IPS-20b (cell line): ENCODE data around the gene CWC22.
"Not testable (repeated sequence)": the region's sequence is repeated elsewhere in the genome, so short reads cannot be mapped to it uniquely, and the experiment has no call there.

Source experiments
- H3K27ac ChIP-seq: one replicate; pipeline ENCODE4 v1.5.1; 2013; ENCODE audit warnings: low read length
- H3K27me3 ChIP-seq: 2 replicates; pipeline ENCODE4 v1.6.1; 2013; ENCODE audit warnings: mild to moderate bottlenecking, low read length, inconsistent platforms; ENCODE audit not compliant: insufficient read depth
- H3K36me3 ChIP-seq: 2 replicates; pipeline ENCODE4 v1.6.1; 2013; ENCODE audit warnings: low read depth, mild to moderate bottlenecking, inconsistent platforms, low read length, moderate library complexity; ENCODE audit not compliant: insufficient read depth
- H3K4me1 ChIP-seq: 2 replicates; pipeline ENCODE4 v1.6.1; 2013; ENCODE audit warnings: mild to moderate bottlenecking, control low read depth, inconsistent platforms, low read length, moderate library complexity; ENCODE audit not compliant: insufficient read depth
- H3K4me3 ChIP-seq: 2 replicates; pipeline ENCODE4 v1.5.1; 2013; ENCODE audit warnings: mild to moderate bottlenecking, low read length, inconsistent platforms
- H3K9ac ChIP-seq: 2 replicates; pipeline ENCODE4 v1.6.1; 2013; ENCODE audit warnings: low read depth, mild to moderate bottlenecking, inconsistent platforms, low read length, moderate library complexity
- H3K9me3 ChIP-seq: 2 replicates; pipeline ENCODE4 v1.6.1; 2013; ENCODE audit warnings: mild to moderate bottlenecking, low read depth, low read length, inconsistent platforms; ENCODE audit not compliant: insufficient read depth

CWC22 gene

GRCh38 chr2:179946810-179947615 is 60.1 kb downstream of the CWC22 start:
- Histone ChIP-seq H3K9me3 (no peaks in the 10 kb centered on the region), H3K9ac (no peak overlapping the region), H3K27me3 (no peaks in the 10 kb centered on the region), H3K36me3 (peaks cover 78% of the 10 kb centered on the region), H3K4me1 (no peaks in the 10 kb centered on the region), H3K4me3 (no peak overlapping the region), H3K27ac (no peak overlapping the region)

GRCh38 chr2:179946346-179946745 is 60.8 kb downstream of the CWC22 start:
- Histone ChIP-seq H3K36me3 (peaks cover 72% of the 10 kb centered on the region), H3K27me3 (no peaks in the 10 kb centered on the region)

DNA sequence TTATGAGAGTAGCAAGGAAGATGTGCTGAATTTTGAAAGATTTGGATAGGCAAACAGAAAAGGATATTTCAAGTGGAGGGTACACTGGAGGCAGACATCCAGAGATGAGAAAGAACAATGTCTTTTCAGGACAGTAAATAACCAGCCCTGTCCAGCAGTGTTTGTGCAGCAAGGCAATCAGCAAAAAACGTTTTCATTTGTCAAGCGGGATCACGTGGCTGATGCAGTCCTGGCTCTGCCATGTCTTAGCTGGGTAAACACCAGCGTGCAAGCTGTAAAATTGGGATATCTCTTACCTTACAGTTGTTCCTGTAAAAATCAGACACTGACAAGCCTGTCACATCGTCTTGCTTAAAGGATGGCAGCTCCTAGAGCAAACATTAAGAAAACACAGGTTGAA is 67.8 kb downstream of the CWC22 start:
- Histone ChIP-seq H3K27me3 (no peaks in the 10 kb centered on the region), H3K36me3 (peaks cover 7% of the 10 kb centered on the region; the same call in 1 of the 2 replicates), H3K9me3 (no peaks in the 10 kb centered on the region), H3K4me3 (no peak overlapping the region), H3K27ac (no peak overlapping the region), H3K4me1 (peaks cover 6% of the 10 kb centered on the region; the same call in 1 of the 2 replicates), H3K9ac (no peak overlapping the region)

More at GRCh38 chr2:179946346-179946745, 60.8 kb downstream of the CWC22 start:
- H3K4me3 ChIP-seq = no peak overlapping the region
- no peaks in the 10 kb centered on the region for H3K4me1 ChIP-seq
- H3K9ac ChIP-seq = no peak overlapping the region
- no peaks in the 10 kb centered on the region for H3K9me3 ChIP-seq
- H3K27ac ChIP-seq = no peak overlapping the region

- no peaks in the 10 kb centered on the region for H3K9me3 ChIP-seq
- no peak overlapping the region for H3K9ac ChIP-seq
- no peaks in the 10 kb centered on the region for H3K36me3 ChIP-seq
- H3K27me3 ChIP-seq = no peaks in the 10 kb centered on the region
- no peak overlapping the region for H3K27ac ChIP-seq
- no peak overlapping the region for H3K4me3 ChIP-seq
- peaks cover 6% of the 10 kb centered on the region; the same call in 1 of the 2 replicates for H3K4me1 ChIP-seq
Observed at GRCh38 chr2:179938026-179938425, 69.1 kb downstream of the CWC22 start.

GRCh38 chr2:179936654-179937053 is 70.4 kb downstream of the CWC22 start:
- Histone ChIP-seq H3K27ac (no peak overlapping the region), H3K9ac (no peak overlapping the region), H3K36me3 (no peaks in the 10 kb centered on the region), H3K27me3 (no peaks in the 10 kb centered on the region), H3K4me3 (no peak overlapping the region), H3K9me3 (no peaks in the 10 kb centered on the region), H3K4me1 (peaks cover 6% of the 10 kb centered on the region; the same call in 1 of the 2 replicates)

GRCh38 chr2:179936141-179936540 is 71.0 kb downstream of the CWC22 start:
- Histone ChIP-seq H3K27me3 (no peaks in the 10 kb centered on the region), H3K27ac (no peak overlapping the region), H3K36me3 (no peaks in the 10 kb centered on the region), H3K4me3 (no peak overlapping the region), H3K9me3 (peaks cover 2% of the 10 kb centered on the region; the same call in 1 of the 2 replicates), H3K4me1 (peaks cover 6% of the 10 kb centered on the region; the same call in 1 of the 2 replicates), H3K9ac (no peak overlapping the region)

GRCh38 chr2:179932786-179933185 is 74.3 kb downstream of the CWC22 start:
- Histone ChIP-seq H3K4me1 (peaks cover 6% of the 10 kb centered on the region; the same call in 1 of the 2 replicates), H3K27me3 (no peaks in the 10 kb centered on the region), H3K9me3 (peaks cover 13% of the 10 kb centered on the region), H3K4me3 (no peak overlapping the region), H3K9ac (no peak overlapping the region), H3K36me3 (no peaks in the 10 kb centered on the region), H3K27ac (no peak overlapping the region)

- H3K27me3 ChIP-seq = no peaks in the 10 kb centered on the region
- H3K9ac ChIP-seq = no peak overlapping the region
Observed at GRCh38 chr2:179931502-179931901, 75.6 kb downstream of the CWC22 start.

GRCh38 chr2:179929997-179930396 is 77.1 kb downstream of the CWC22 start:
- peaks cover 35% of the 10 kb centered on the region for H3K9me3 ChIP-seq
- H3K4me3 ChIP-seq, H3K36me3 ChIP-seq, H3K9ac ChIP-seq, H3K27me3 ChIP-seq, H3K4me1 ChIP-seq, H3K27ac ChIP-seq: not testable (repeated sequence)

More at GRCh38 chr2:179931502-179931901, 75.6 kb downstream of the CWC22 start:
- Histone ChIP-seq H3K27ac (no peak overlapping the region), H3K4me1 (peaks cover 6% of the 10 kb centered on the region; the same call in 1 of the 2 replicates), H3K36me3 (no peaks in the 10 kb centered on the region), H3K4me3 (no peak overlapping the region), H3K9me3 (peaks cover 21% of the 10 kb centered on the region)

- no peak overlapping the region for H3K4me3 ChIP-seq
- H3K9ac ChIP-seq = no peak overlapping the region
- peaks cover 35% of the 10 kb centered on the region for H3K9me3 ChIP-seq
- H3K4me1 ChIP-seq = no peaks in the 10 kb centered on the region
- H3K27ac ChIP-seq = no peak overlapping the region
- H3K36me3 ChIP-seq = no peaks in the 10 kb centered on the region
- H3K27me3 ChIP-seq = no peaks in the 10 kb centered on the region
Observed at GRCh38 chr2:179927041-179927440, 80.1 kb downstream of the CWC22 start.

GRCh38 chr2:179925713-179926112 is 81.4 kb downstream of the CWC22 start:
- Histone ChIP-seq H3K36me3 (no peaks in the 10 kb centered on the region), H3K4me1 (no peaks in the 10 kb centered on the region), H3K4me3 (no peak overlapping the region), H3K27me3 (no peaks in the 10 kb centered on the region), H3K27ac (no peak overlapping the region), H3K9me3 (peaks cover 29% of the 10 kb centered on the region), H3K9ac (no peak overlapping the region)

GRCh38 chr2:179917272-179917671 is 89.8 kb downstream of the CWC22 start:
- Histone ChIP-seq H3K9me3 (no peaks in the 10 kb centered on the region), H3K27me3 (no peaks in the 10 kb centered on the region), H3K36me3 (no peaks in the 10 kb centered on the region), H3K9ac (no peak overlapping the region), H3K27ac (no peak overlapping the region), H3K4me1 (no peaks in the 10 kb centered on the region), H3K4me3 (no peak overlapping the region)
